Glomerular visceral epithelial cell (primary cell): ENCODE measurements around the gene PRDM16.

Experiments
- DNase-seq: peaks from one replicate; pipeline ENCODE4 v3.0.0-alpha.2; 2016; ENCODE audit errors: extremely low spot score

The PRDM16 gene

GRCh38 chr1:3183411-3183810, 114.4 kb downstream of the PRDM16 start:
- DNase-seq = no peak

- DNase-seq = no peak
Measured at GRCh38 chr1:3183813-3184212, 114.8 kb downstream of the PRDM16 start.

- DNase-seq = no peak
Measured at GRCh38 chr1:3184666-3185065, 115.7 kb downstream of the PRDM16 start.

- DNase-seq = no peak
Measured at GRCh38 chr1:3185896-3186525, 117.0 kb downstream of the PRDM16 start.

GRCh38 chr1:3186526-3186921, 117.5 kb downstream of the PRDM16 start:
- DNase-seq = peak; percentile 2

GRCh38 chr1:3187415-3188149, 118.6 kb downstream of the PRDM16 start:
- DNase-seq = no peak

GRCh38 chr1:3188150-3188971, 119.4 kb downstream of the PRDM16 start:
- no peak for DNase-seq

- DNase-seq = no peak
Measured at GRCh38 chr1:3190256-3191041, 121.4 kb downstream of the PRDM16 start.

GRCh38 chr1:3192361-3192760, 123.4 kb downstream of the PRDM16 start:
- DNase-seq = no peak

- DNase-seq = no peak
Measured at GRCh38 chr1:3192825-3193224, 123.8 kb downstream of the PRDM16 start.

- DNase-seq = no peak
Measured at GRCh38 chr1:3193811-3194210, 124.8 kb downstream of the PRDM16 start.

GRCh38 chr1:3194760-3195479, 125.9 kb downstream of the PRDM16 start:
- DNase-seq = no peak

- DNase-seq = no peak
Measured at GRCh38 chr1:3195480-3195815, 126.4 kb downstream of the PRDM16 start.

GRCh38 chr1:3195966-3196515, 127.0 kb downstream of the PRDM16 start:
- no peak for DNase-seq

GRCh38 chr1:3196577-3197245, 127.7 kb downstream of the PRDM16 start:
- no peak for DNase-seq

- DNase-seq = no peak
Measured at GRCh38 chr1:3197781-3198316, 128.8 kb downstream of the PRDM16 start.

- DNase-seq = no peak
Measured at GRCh38 chr1:3198371-3199271, 129.6 kb downstream of the PRDM16 start.

GRCh38 chr1:3204725-3205124, 135.7 kb downstream of the PRDM16 start:
- DNase-seq = no peak

GRCh38 chr1:3205815-3206214, 136.8 kb downstream of the PRDM16 start:
- no peak for DNase-seq
